Measurements from ENCODE around the gene ZNF408. TPM values are rescaled to one million over a fixed set of nuclear protein-coding genes. Genes with fewer than 3 reads are reported as not detected.

The ZNF408 gene
- polyA plus RNA-seq, 2 of the 4 experiments (the other 2 are of a cell fraction) = 6.7 to 16.7 TPM

DNA sequence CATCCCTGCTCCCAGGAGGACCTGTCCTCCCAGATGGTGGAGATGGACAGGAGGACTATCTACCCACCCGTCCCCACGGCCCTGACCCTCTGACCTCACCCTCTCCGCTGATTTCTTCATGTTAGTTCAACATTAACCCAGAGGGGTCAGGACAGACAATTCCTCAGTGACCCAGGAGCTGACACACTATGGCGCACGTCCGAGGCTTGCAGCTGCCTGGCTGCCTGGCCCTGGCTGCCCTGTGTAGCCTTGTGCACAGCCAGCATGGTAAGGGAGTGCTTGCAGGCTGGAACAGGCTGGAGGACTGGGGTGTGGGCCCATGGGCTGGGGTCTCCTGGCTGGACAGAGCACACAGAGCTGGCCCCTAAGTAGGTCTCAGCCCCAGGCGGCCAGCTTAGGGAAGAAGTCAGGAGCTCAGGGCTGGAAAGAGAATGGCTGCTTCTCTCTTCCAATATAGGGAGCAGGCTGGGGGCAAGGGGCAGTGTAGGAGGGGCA lies 18.3 kb downstream of the ZNF408 start, which contains the start of gene F2:
F2 (plus strand) TSS at position 166 of the 495 bp plus-strand sequence; CDS start at position 189, 23 bp downstream.
- POLR2A ChIA-PET = no interaction called here
- WGBS (ENCODE audit: missing lambda C conversion rate) = 28% methylated on average over 4 of the region's 7 CpGs
- Histone ChIP-seq H3K9me3 (no peaks in the 10 kb centered on the region), H3K4me1 (peaks cover 45% of the 10 kb centered on the region), H3K27ac (peak within 1 kb of the TSS; percentile 89 to 91), H3K4me3 (no peak within 1 kb of the TSS), H3K4me2 (peak within 1 kb of the TSS; percentile 35)
- FAIRE-seq = no peak
- CTCF ChIA-PET = interaction anchor here (0.5 to 1.3 kb wide), 3 partner anchors 9 to 12 kb away, joined by 3 to 6 read pairs (median 5); no protein-coding TSS in a partner anchor
- ATAC-seq = peak; percentile 23 to 64; a peak in 4 of 6 replicates
- TF ChIP-seq ELK1 (IDR thresholded peaks at IDR 0.05; ENCODE audit: low read depth, low read length) (no peak), MAFK (IDR thresholded peaks at IDR 0.05; ENCODE audit: partially characterized antibody) (no peak)
- peak in 1 of 2 experiments; percentile 40 for DNase-seq (ENCODE audit: low read depth in 1 of 2, low spot score in 1 of 2)

DNA sequence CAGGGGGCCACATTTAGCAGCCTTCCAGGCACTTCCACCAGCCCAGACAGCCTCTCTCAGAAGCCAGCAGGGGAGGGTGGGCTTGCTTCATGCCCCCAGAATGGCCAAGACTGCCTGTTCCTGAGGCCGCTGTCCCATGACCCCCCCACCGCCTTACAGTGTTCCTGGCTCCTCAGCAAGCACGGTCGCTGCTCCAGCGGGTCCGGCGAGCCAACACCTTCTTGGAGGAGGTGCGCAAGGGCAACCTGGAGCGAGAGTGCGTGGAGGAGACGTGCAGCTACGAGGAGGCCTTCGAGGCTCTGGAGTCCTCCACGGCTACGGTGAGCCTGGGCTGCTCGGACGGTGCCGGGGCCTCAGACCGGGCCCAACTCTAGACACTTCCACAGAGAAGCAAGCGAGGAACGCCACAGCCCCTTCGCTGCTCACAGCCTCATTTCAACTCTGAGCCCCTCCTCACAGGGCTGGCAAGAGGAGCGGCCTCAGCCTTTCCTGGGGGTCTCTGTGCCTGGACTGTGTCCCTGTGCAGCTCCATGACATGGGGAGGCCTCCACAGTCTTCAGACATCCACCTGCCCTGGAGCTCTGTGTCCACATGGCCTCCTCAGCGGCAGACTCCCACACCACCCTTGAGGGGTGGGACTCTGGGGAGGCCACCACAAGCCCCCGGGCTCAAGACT lies 18.9 kb downstream of the ZNF408 start:
- ATAC-seq (peak; percentile 12 to 16; a peak in 4 of 6 replicates), FAIRE-seq (no peak), DNase-seq (ENCODE audit: low read depth in 1 of 2, low spot score in 1 of 2) (no peak)
- no peaks in the 10 kb centered on the region for H3K9me3 ChIP-seq
- peak overlapping the region; percentile 89 to 91 for H3K27ac ChIP-seq
- TF ChIP-seq MAZ (IDR thresholded peaks at IDR 0.05; ENCODE audit: borderline replicate concordance, low read depth, low read length) = no peak
- TF ChIP-seq ATOH8 (CRISPR knock-in tag; IDR thresholded peaks at IDR 0.05; ENCODE audit: low read depth) = no peak
- TF ChIP-seq ZNF302 (CRISPR knock-in tag; IDR thresholded peaks at IDR 0.05) = no peak
- TF ChIP-seq CBX8 (IDR thresholded peaks at IDR 0.05) = no peak
- TF ChIP-seq BHLHE40 (IDR thresholded peaks at IDR 0.05; ENCODE audit: low read depth, low read length) = no peak
- TF ChIP-seq HES2 (IDR thresholded peaks at IDR 0.05) = no peak
- TF ChIP-seq ESRRA (IDR thresholded peaks at IDR 0.05; ENCODE audit: borderline replicate concordance, low read length) = no peak
- peaks cover 41% of the 10 kb centered on the region for H3K4me1 ChIP-seq
- 95% methylated on average over 25 of the region's 25 CpGs for WGBS (ENCODE audit: missing lambda C conversion rate)
- no peak overlapping the region for H3K4me3 ChIP-seq
- POLR2A ChIA-PET = no interaction called here
- CTCF ChIA-PET = interaction anchor here (0.5 to 1.3 kb wide), 3 partner anchors 8 to 11 kb away, joined by 3 to 6 read pairs (median 5); no protein-coding TSS in a partner anchor
- peak overlapping the region; percentile 35 for H3K4me2 ChIP-seq

DNA sequence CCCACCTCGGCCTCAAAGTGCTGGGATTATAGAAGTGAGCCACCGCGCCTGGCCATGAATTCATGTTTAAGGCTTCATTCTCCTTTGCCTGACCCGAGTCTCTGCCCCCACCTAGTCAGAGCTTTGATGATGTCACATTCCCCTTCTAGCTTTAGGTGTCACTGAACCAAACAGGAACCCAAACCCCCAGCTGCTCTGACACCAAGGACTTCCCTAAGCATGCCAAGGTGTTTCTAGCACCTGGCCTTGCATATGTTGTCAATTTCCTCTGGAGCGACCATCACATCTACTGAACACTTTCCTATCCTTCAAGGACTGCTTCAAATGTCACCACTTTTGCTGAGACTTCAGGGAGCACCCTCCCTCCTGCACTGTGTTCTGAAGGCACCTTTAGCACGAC lies 20.5 kb downstream of the ZNF408 start:
- 93% methylated on average over 6 of the region's 6 CpGs for WGBS (ENCODE audit: missing lambda C conversion rate)
- no peak overlapping the region for H3K4me3 ChIP-seq
- DNase-seq (ENCODE audit: low read depth in 1 of 2, low spot score in 1 of 2) (no peak), FAIRE-seq (no peak), ATAC-seq (no peak)
- no peak overlapping the region for H3K4me2 ChIP-seq
- H3K4me1 ChIP-seq = peaks cover 33% of the 10 kb centered on the region
- ChIA-PET CTCF (interaction anchor here (1.1 kb wide), 1 partner anchor 11 kb away, joined by 4 read pairs; no protein-coding TSS in a partner anchor), POLR2A (no interaction called here)
- TF ChIP-seq MYC (IDR thresholded peaks at IDR 0.05; ENCODE audit: borderline replicate concordance, low read length) (no peak), CEBPB (IDR thresholded peaks at IDR 0.05) (no peak), ZSCAN20 (CRISPR knock-in tag; IDR thresholded peaks at IDR 0.05) (no peak), E2F6 (IDR thresholded peaks at IDR 0.05; ENCODE audit: borderline replicate concordance, low read depth) (no peak), HOXB13 (CRISPR knock-in tag; IDR thresholded peaks at IDR 0.05; ENCODE audit: low read depth) (no peak), JUN (IDR thresholded peaks at IDR 0.05) (no peak)
- H3K9me3 ChIP-seq = no peaks in the 10 kb centered on the region
- peak overlapping the region in 1 of 2 experiments; percentile 25; a peak in 2 of 6 replicates for H3K27ac ChIP-seq

Measured in A549 (cell line).